NCI-H1105 treated with DMSO at 0.1 percent for 48 hours (cell line): ENCODE measurements around the gene FLRT2.

Experiments used
- DNase-seq: peaks from one replicate; lab custom pipeline; 2025; lab: John Stamatoyannopoulos, UW

FLRT2 gene

DNA sequence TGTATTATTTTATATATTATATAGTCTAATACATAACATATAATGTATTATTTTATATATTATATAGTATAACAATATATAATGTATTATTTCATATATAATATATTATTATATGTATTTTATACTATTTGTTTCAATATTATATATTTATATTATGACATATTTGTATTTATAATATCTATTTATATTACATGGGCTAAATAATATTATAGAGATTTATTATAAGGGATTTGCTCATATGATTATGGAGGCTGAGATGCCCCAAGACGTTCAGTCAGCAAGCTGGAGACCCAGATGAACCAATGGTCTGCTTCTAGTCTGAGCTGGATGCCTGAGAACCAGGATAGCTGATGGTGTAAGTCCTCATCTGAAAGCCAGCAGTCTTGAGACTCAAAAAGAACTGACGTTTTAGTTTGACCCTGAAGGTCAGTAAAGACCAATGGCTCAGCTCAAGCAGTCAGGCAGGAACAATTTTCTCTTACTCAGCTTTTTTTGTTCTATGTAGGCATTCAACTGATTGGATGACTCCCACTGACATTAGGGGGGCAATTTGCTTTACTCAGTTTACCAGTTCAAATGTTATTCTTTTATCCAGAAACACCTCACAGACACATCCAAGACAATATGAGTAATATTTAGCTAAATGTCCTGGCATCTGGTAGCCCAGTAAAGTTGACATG lies 130.4 kb downstream of the FLRT2 start:
- no peak for DNase-seq

DNA sequence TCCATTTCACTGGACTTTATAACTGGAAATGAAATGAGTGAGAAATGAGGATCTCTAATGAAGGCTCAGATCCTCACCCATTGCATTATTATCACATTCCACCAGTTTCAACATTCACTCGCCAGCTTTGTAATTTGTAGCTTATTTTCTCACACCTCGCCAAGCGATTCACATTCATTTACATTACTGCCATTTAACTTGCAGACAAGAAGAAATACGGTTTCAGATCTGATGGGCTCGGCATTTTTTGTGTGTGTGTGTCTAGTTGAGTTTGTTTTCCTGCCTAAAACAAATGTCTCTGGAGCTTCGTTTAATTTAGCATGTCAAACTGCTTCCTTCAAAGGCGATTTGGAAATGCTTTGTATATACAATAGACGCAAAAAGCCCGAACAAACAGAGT lies 132.2 kb downstream of the FLRT2 start:
- no peak for DNase-seq

DNA sequence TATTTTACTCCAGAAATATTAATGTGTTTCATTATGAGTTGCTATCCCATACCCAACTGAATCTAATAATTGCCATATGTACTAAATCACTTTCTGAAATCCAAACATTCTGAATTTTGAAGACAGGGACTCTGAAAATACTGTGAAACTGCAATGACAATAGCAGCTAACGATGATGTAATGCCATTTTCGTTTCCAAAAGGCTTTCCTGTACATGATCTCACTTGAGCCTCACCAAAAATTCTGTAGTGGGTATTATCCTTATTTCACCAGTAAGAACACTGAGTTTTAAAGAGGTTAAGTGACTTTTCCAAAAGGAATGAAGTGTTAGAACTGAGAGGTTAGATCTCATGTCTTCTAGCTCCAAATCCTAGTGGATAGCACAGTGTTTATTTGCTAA lies 133.3 kb downstream of the FLRT2 start:
- DNase-seq: no peak

DNA sequence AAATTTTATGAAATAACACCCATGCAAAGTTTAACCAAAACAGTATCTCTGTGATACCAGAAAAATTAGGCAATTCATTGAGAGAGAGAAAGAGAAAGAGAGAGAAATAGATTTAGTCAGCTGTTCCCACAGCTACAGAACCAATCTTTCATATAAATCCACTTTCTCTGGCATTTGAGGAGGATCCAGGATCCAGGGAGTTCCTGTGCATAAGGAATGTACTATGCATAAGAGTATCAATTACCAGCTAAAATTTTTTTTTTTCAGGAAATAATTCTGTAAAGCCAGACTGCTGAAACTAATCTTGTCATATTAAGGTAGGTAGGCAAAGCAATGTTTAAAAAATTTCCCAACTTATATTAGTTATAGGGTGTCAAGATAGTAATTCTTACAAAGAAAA lies 133.7 kb downstream of the FLRT2 start:
- no peak for DNase-seq

DNA sequence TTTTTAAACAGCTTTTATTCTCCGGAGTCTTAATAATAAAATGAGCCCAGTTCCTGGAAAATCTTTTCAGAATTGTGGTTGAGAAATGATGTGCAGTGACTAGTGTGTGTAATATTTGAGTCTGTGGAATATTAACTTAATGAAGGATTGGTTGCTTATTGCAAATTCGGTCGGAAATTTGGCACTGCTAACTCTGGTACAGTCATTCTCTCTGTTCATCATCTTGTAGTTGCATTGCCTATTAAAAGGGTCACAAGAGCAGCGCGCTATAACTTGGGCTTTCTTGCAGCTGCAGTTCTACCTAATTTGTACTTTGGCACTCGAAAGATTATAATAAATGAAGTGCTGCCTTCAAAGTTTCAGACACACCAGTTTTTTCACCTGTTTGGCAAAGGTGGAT lies 146.0 kb downstream of the FLRT2 start:
- no peak for DNase-seq

DNA sequence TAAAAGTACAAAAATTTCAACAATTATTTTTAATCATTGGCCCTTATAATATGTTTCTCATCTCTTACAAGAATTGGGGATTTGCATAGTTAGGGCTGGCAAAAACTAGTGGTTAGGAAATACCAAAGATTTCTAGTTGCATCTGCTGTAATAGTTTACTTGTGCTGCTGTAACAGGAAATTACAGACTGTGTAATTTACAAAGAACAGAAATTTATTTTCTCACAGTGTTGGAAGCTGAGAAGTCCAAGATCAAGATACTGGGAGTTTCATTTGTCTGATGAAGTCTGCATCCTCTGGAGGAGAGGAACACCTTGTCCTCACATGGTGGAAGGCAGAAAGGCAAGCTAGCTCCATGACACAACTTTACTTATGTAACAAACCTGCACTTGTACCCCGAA lies 157.0 kb downstream of the FLRT2 start:
- DNase-seq: no peak

DNA sequence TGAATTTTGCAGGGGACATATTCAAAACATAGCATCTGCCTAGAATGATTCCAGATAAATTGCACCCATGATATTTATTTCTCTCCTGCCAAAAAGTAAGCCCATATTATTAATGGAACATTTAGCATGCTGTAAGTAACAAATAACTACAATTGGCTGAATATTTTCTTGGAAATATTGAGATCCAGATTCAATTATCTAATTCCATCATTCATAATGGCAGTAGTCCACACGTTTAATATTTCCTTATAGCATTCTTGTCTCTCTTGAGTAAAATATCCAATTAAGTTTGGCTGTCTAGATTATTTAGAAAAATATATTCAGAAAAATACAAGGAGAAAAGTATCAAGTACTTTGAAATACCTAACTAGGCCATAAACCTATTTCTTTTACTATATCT lies 157.5 kb downstream of the FLRT2 start:
- DNase-seq: no peak

DNA sequence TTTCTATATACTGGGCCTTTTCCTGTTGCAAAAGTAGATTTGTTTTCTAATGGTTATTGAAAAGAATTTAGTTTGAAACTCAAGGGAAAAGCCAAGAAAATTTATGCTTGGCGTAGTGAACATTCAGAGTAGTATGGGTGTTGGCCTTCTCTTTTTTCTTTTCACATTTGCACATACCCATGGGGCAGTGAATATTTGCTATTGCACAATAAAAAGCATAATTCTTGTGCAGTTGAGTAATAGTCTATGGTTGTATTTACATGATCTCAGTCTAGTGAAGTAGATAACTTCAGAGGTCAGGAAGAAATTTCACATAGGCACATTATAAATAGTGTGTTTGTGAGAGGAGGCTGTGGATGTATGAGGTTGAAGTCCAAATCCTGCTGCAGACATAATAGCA lies 158.1 kb downstream of the FLRT2 start:
- no peak for DNase-seq

DNA sequence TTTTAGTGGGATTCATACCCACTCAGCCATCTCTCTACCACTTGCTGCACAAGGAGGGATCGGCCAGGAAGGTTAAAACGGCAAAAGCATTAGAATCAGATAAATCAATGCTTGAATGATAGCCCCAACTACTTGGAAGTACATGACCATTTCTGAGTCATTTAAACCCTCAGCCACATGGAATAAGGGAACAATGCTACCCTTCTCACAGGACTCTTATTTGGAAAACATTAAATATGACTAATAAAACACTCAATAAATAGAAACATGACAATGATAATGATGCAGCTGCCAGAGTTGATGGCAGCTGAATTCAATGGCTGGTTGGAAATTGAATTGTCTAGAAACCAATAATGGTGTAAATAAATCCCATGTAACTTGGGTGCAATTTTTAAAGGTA lies 165.4 kb downstream of the FLRT2 start:
- DNase-seq: no peak

DNA sequence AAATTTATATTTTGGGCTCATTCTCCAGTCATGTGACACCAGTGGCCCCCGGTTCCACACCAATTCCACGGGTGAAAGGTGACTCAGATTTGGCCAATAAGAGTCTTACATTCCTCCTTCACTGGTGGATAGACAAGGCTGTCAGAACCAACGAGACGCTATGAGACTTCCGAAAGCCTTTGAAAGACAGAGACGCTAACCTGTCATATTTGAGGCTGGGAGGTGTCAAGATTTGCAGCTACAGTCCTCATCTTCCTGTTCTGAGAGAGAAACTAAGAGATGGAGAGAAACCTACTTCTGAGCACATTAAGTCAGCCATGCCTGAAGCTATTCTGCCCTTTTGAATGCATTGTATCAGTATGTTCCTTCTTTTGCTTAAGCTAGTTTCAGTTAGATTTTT lies 171.2 kb downstream of the FLRT2 start:
- no peak for DNase-seq

DNA sequence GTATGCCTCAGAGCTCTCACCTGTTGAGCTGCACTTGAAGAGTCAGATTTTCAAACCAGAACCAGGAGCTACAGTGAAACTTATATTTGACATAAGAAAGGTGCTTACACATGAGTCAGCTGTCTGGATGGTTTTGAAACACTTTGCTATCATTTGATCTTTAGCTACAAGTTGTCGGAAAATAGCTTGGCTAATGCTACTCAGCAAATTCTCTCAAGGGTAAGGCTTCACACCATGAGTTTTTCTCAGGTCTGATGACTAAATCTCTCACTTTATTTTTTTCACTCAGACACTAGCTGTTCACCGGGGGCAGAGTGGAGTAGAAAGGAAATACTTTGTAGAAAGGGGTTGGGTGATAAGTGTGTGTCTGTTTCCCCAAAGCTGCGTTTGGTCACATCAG lies 171.8 kb downstream of the FLRT2 start:
- DNase-seq: no peak

DNA sequence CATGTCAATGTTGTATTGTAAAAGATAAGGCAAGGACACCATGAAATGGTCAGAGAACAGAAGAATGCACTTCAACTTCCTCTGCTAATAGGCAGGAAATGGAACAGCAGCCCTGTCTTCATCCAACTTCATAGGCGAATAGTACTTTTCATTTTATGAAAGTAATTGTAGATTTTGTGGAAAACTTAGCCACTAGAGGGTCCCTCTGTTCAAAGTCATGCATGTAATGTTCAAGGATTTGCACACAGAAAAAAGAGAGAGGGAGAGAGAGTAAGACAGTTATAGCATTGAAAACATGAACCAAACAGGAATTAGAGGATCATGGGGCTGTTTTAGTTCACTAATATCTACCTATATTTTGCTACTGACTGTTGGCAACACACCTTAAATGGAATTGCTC lies 172.2 kb downstream of the FLRT2 start:
- DNase-seq: no peak

DNA sequence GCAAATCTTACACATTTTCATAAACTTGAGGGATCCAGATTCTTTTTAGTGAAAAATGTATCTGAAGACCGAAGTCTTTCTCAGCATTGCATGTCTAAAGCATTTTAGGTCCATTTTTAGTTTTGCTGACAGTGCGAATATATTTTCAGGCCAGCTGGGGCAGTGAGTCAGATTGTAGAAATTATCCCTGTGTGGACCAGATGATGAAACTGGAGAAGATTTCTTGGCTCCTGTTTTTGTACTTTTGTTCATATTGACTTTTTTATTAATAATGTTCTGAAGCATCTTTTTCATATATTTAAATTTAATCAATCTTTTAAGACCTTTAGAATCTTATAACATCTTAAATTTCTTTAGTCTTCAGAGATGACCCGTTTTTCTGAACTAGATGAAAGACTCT lies 173.1 kb downstream of the FLRT2 start:
- DNase-seq: no peak
